CD14-positive monocyte (primary cell): Measurements from ENCODE around the gene BCL2L11. TPM values are rescaled to one million over a fixed set of nuclear protein-coding genes. Genes with fewer than 3 reads are reported as not detected.

Experiments
- DNase-seq, 3 donors: peaks; one replicate each; pipeline ENCODE4 v3.0.0-alpha.2; 2011 to 2022
- H2AFZ ChIP-seq: 2 replicates; pipeline ENCODE4 v1.6.0; 2012; ENCODE audit warnings: mild to moderate bottlenecking, low read depth, low read length, inconsistent platforms; ENCODE audit not compliant: insufficient read depth, poor library complexity, severe bottlenecking
- H3K27ac ChIP-seq, 2 donors: 1 replicate in 1 of 2; 2 replicates in 1 of 2; pipeline ENCODE4 v1.5.1; 2012 to 2013; ENCODE audit warnings: low read length in 2 of 2, control low read depth in 1 of 2, inconsistent platforms in 1 of 2, low read depth in 1 of 2, mild to moderate bottlenecking in 1 of 2
- H3K27me3 ChIP-seq, 2 donors: one replicate each; pipeline versions ENCODE4 v1.6.0 to v1.6.1; 2011 to 2013; ENCODE audit warnings: low read length in 2 of 2; ENCODE audit not compliant: control insufficient read depth in 2 of 2, insufficient read depth in 2 of 2
- H3K36me3 ChIP-seq, 2 donors: replicated peaks in 1 of 2; 1 replicate in 1 of 2; 2 replicates in 1 of 2; pipeline versions ENCODE4 v1.5.1 to v1.6.1; 2012 to 2013; ENCODE audit warnings: low read length in 2 of 2, control low read depth in 1 of 2, inconsistent platforms in 1 of 2, mild to moderate bottlenecking in 1 of 2; ENCODE audit not compliant: insufficient read depth in 2 of 2, control insufficient read depth in 1 of 2
- H3K4me1 ChIP-seq, 2 donors: 1 replicate in 1 of 2; 2 replicates in 1 of 2; pipeline versions ENCODE4 v1.5.1 to v1.6.1; 2012 to 2013; ENCODE audit warnings: low read length in 2 of 2, control low read depth in 1 of 2, inconsistent platforms in 1 of 2, mild to moderate bottlenecking in 1 of 2, moderate library complexity in 1 of 2; ENCODE audit not compliant: insufficient read depth in 2 of 2, control insufficient read depth in 1 of 2
- H3K4me2 ChIP-seq: replicated peaks from 2 replicates; pipeline ENCODE3; 2012; ENCODE audit warnings: low read length, moderate library complexity, mild to moderate bottlenecking; ENCODE audit not compliant: poor library complexity, severe bottlenecking; ENCODE audit errors: extremely low read depth
- H3K4me3 ChIP-seq, 3 experiments: fragments of 200-600 bp in 1 of 3; sonication (generic) in 1 of 3; replicated peaks in 1 of 3; 1 replicate in 2 of 3; 2 replicates in 1 of 3; pipeline ENCODE4 v1.5.1; 2011 to 2013; ENCODE audit warnings: low read length in 3 of 3, mild to moderate bottlenecking in 3 of 3, control low read depth in 2 of 3, low read depth in 2 of 3, inconsistent platforms in 1 of 3, moderate library complexity in 1 of 3
- H3K79me2 ChIP-seq: 2 replicates; pipeline ENCODE4 v1.6.0; 2012; ENCODE audit warnings: mild to moderate bottlenecking, control low read depth, inconsistent platforms, low read length, moderate library complexity; ENCODE audit not compliant: insufficient read depth
- H3K9ac ChIP-seq: 2 replicates; pipeline ENCODE4 v1.6.0; 2017; ENCODE audit warnings: low read length, mild to moderate bottlenecking; ENCODE audit not compliant: insufficient read depth, poor library complexity, severe bottlenecking
- H3K9me3 ChIP-seq, 2 donors: replicated peaks in 1 of 2; 1 replicate in 1 of 2; 2 replicates in 1 of 2; pipeline versions ENCODE4 v1.5.1 to v1.6.1; 2012 to 2013; ENCODE audit warnings: low read length in 2 of 2, control low read depth in 1 of 2; ENCODE audit not compliant: control insufficient read depth in 1 of 2, insufficient read depth in 1 of 2
- H4K20me1 ChIP-seq: 2 replicates; pipeline ENCODE4 v1.6.0; 2012; ENCODE audit warnings: mild to moderate bottlenecking, low read length, control low read depth, moderate library complexity; ENCODE audit not compliant: insufficient read depth
- H3K27ac Mint-ChIP-seq, 7 donors: one replicate each; pipeline ENCODE4 v1.8.0; 2020; ENCODE audit warnings: mild to moderate bottlenecking in 7 of 7, mixed read lengths in 7 of 7, moderate library complexity in 6 of 7, inconsistent platforms in 2 of 7
- H3K27me3 Mint-ChIP-seq, 3 donors: one replicate each; pipeline ENCODE4 v1.8.0; 2021 to 2022; ENCODE audit warnings: low read depth in 3 of 3, mild to moderate bottlenecking in 3 of 3, mixed read lengths in 3 of 3, moderate library complexity in 3 of 3, inconsistent platforms in 1 of 3
- H3K36me3 Mint-ChIP-seq, 2 donors: one replicate each; pipeline ENCODE4 v1.8.0; 2020; ENCODE audit warnings: mixed read lengths in 2 of 2, inconsistent platforms in 1 of 2, mild to moderate bottlenecking in 1 of 2
- H3K4me1 Mint-ChIP-seq: one replicate; pipeline ENCODE4 v1.8.0; 2020; ENCODE audit warnings: mild to moderate bottlenecking, mixed read lengths
- H3K4me3 Mint-ChIP-seq, 2 donors: one replicate each; pipeline ENCODE4 v1.8.0; 2020; ENCODE audit warnings: mild to moderate bottlenecking in 2 of 2, mixed read lengths in 2 of 2, moderate library complexity in 1 of 2
- H3K9me3 Mint-ChIP-seq, 7 donors: one replicate each; pipeline ENCODE4 v1.8.0; 2020 to 2022; ENCODE audit warnings: mixed read lengths in 7 of 7, mild to moderate bottlenecking in 6 of 7, moderate library complexity in 6 of 7, inconsistent platforms in 2 of 7
- CTCF ChIP-seq: fragments of 200-600 bp; IDR thresholded peaks from one replicate; pipeline ENCODE4 v1.8.0; 2022; ENCODE audit warnings: antibody characterized with exemption, mild to moderate bottlenecking
- WGBS: methylation state at CpG from one replicate; pipeline ENCODE4 v1.1.5; 2013; ENCODE audit warnings: missing lambda C conversion rate; ENCODE audit not compliant: insufficient coverage; 5-methylcytosine and 5-hydroxymethylcytosine counted together
- intact Hi-C, 2 donors: fragments of 100-400 bp; cut with micrococcal nuclease; formaldehyde crosslinking; loops; one replicate each; pipeline versions ENCODE4 v1.15.0 to v1.15.1; 2023
- polyA plus RNA-seq, 3 donors: library from polyadenylated mRNA; depleted of rRNA in 1 of 3; unstranded in 2 of 3; stranded (reverse) in 1 of 3; fragments of 300-500 nt in 2 of 3; fragments of >200 nt in 1 of 3; fragmentation: Illumina TruSeq in 2 of 3; gene quantifications; 1 replicate in 2 of 3; 2 replicates in 1 of 3; pipeline ENCODE4 v1.2.3, GENCODE V29; 2012 to 2021

The BCL2L11 gene
- polyA plus RNA-seq, 3 donors, result 8.8 to 27.6 (median 20.4) TPM

- TF ChIP-seq CTCF, result no peak
- Histone ChIP-seq H3K79me2 (peaks cover 40% of the 10 kb centered on the region), H3K36me3 (peaks cover 45 to 81% of the 10 kb centered on the region in 2 donors), H3K27ac (no peak overlapping the region), H2AFZ (no peak overlapping the region), H3K4me2 (no peak overlapping the region), H3K27me3 (peaks cover 0 to 2% of the 10 kb centered on the region in 2 donors), H3K9me3 (no peaks in the 10 kb centered on the region), H3K9ac (no peak overlapping the region), H4K20me1 (peaks cover 96% of the 10 kb centered on the region), H3K4me3 (no peak overlapping the region), H3K4me1 (peaks cover 19 to 23% of the 10 kb centered on the region in 2 donors)
- peaks cover 84% of the 10 kb centered on the region in 2 donors for H3K36me3 Mint-ChIP-seq
- no peak for DNase-seq
- peaks cover 42% of the 10 kb centered on the region for H3K4me1 Mint-ChIP-seq
- no peak overlapping the region for H3K4me3 Mint-ChIP-seq
- peaks cover 0 to 9% (median 6%) of the 10 kb centered on the region in 3 donors for H3K27me3 Mint-ChIP-seq
- WGBS, result 100% methylated on average over 3 of the region's 4 CpGs
- intact Hi-C loops, result loop anchor here in 1 of 2 donors (10.0 kb wide), 1 partner anchor 313 kb away; no protein-coding TSS in a partner anchor
- H3K9me3 Mint-ChIP-seq, result peaks cover 0 to 2% (median 0%) of the 10 kb centered on the region in 7 donors
- peak overlapping the region in 2 of 7 donors; percentile 41 to 42 for H3K27ac Mint-ChIP-seq
Measured at GRCh38 chr2:111127351-111127750, 6.6 kb downstream of the BCL2L11 start.

- TF ChIP-seq CTCF, result no peak
- Histone ChIP-seq H3K9ac (no peak overlapping the region), H3K4me3 (no peak overlapping the region), H3K27ac (no peak overlapping the region), H4K20me1 (peaks cover 98% of the 10 kb centered on the region), H3K79me2 (peaks cover 47% of the 10 kb centered on the region), H3K36me3 (peaks cover 47 to 88% of the 10 kb centered on the region in 2 donors), H3K9me3 (no peaks in the 10 kb centered on the region), H3K27me3 (peaks cover 0 to 2% of the 10 kb centered on the region in 2 donors), H3K4me1 (peaks cover 18 to 23% of the 10 kb centered on the region in 2 donors), H2AFZ (no peak overlapping the region), H3K4me2 (no peak overlapping the region)
- H3K27me3 Mint-ChIP-seq, result peaks cover 0 to 8% (median 6%) of the 10 kb centered on the region in 3 donors
- H3K4me1 Mint-ChIP-seq, result peaks cover 42% of the 10 kb centered on the region
- H3K27ac Mint-ChIP-seq, result peak overlapping the region in 2 of 7 donors; percentile 17 to 30
- peaks cover 0 to 2% (median 0%) of the 10 kb centered on the region in 7 donors for H3K9me3 Mint-ChIP-seq
- H3K4me3 Mint-ChIP-seq, result no peak overlapping the region
- WGBS, result no CpG with 5 or more reads among the region's 2 CpGs
- intact Hi-C loops, result loop anchor here in 1 of 2 donors (10.0 kb wide), 1 partner anchor 313 kb away; no protein-coding TSS in a partner anchor
- peaks cover 84 to 85% of the 10 kb centered on the region in 2 donors for H3K36me3 Mint-ChIP-seq
- DNase-seq, result peak in 2 of 3 donors; percentile 26 to 51
Measured at GRCh38 chr2:111128096-111128495, 7.4 kb downstream of the BCL2L11 start.
